AG09319 (cell line): ENCODE measurements around the gene TNN.
"Not testable (repeated sequence)": the region's sequence is repeated elsewhere in the genome, so short reads cannot be mapped to it uniquely, and the experiment has no call there.

Experiments
- DNase-seq: peaks from one replicate; pipeline ENCODE4 v3.0.0-alpha.2; 2010; ENCODE audit warnings: low read depth; ENCODE audit errors: extremely low read depth
- TF ChIP-seq, protein P1 (sequence below): IDR thresholded peaks from 2 replicates; pipeline ENCODE4 v1.5.1; 2011; ENCODE audit warnings: low read depth, mild to moderate bottlenecking, inconsistent platforms, low read length, moderate library complexity

TNN gene

DNA sequence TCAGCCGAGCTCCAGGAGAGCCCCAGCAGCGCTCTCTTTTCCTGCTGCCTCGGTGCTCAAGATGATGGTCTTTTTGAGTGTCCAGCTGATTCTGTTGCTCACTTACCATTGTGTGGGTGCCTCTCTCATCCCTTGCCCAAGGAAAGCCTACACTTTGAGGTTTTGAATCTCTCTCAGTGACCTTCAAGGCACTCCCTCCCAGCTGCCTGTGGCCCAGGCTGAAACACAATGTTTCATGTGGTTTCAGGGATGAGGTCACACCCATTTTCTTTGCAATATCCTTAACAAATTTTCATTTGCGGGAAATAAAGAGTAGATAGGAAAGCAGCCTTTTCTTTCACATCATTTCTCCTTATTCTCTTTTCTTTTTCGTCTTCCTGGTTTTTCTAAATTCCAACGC is 31.8 kb upstream of the TNN start:
- DNase-seq, result no peak
- TF ChIP-seq, protein P1, sequence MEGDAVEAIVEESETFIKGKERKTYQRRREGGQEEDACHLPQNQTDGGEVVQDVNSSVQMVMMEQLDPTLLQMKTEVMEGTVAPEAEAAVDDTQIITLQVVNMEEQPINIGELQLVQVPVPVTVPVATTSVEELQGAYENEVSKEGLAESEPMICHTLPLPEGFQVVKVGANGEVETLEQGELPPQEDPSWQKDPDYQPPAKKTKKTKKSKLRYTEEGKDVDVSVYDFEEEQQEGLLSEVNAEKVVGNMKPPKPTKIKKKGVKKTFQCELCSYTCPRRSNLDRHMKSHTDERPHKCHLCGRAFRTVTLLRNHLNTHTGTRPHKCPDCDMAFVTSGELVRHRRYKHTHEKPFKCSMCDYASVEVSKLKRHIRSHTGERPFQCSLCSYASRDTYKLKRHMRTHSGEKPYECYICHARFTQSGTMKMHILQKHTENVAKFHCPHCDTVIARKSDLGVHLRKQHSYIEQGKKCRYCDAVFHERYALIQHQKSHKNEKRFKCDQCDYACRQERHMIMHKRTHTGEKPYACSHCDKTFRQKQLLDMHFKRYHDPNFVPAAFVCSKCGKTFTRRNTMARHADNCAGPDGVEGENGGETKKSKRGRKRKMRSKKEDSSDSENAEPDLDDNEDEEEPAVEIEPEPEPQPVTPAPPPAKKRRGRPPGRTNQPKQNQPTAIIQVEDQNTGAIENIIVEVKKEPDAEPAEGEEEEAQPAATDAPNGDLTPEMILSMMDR, result no peak

GRCh38 chr1:175036476-175036875 is 31.2 kb upstream of the TNN start:
- no peak for DNase-seq
- TF ChIP-seq, protein P1, result no peak

DNA sequence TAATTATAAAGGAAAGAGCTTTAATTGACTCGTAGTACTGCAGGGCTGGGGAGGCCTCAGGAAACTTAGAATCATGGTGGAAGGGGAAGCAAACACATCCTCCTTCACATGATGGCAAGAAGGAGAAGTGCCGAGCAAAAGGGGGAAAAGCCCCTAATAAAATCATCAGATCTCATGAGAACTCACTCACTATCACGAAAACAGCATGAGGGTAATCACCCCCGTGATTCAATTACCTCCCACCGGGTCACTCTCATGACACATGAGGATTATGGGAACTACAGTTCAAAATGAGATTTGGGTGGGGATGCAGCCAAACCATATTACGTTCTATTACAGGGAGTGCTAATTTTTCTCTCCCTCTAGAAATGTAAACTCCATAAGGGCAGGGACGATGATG is 30.2 kb upstream of the TNN start:
- TF ChIP-seq, protein P1, result no peak
- DNase-seq, result no peak

DNA sequence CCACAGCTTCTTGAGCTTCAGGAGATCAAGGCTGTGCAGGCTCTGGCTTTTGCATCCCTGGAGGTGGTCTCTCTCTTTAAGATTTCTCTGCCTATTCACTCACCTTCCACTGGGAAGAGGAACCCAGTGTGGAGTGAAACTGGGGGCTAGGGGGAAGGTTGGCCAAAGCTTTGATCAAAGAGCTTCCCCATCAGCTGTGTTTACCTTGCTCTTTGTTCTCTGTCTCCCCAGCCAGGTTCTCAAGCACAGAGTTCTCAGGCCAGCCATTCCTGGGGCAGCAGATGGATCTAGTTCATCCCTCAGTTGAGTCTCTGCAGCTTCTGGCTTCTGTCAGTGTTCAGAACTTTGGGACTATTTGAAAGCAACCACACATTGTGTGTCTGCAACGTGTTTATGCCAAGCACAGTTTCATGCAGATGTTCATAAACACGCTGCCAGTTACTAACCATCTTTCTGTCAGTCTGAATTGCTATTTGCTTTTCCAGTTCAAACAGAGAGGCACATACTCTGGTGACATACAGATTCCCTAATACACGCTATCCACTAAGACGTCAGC is 27.2 kb upstream of the TNN start:
- no peak for DNase-seq
- TF ChIP-seq, protein P1, result no peak

GRCh38 chr1:175042650-175043049 is 25.0 kb upstream of the TNN start:
- TF ChIP-seq, protein P1, result no peak
- DNase-seq, result no peak

DNA sequence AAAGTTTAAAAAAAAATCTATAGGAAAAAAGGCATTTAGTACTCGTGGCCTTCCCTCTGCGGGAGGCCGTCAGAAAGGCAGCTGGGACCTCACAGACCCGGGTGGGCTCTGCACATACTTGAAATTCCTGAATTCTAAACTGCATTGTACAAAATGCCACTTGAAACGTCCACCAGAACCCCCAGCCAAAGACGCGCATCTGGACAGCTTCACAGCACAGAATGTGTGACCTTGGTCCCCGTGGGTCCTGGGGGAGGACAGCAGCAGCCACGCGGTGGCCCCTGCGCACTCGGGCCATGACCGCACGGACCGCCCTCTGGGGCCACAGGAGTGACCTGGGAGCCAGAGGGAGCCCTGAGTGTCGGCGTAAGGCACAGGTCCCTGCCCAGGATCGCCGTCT is 23.8 kb upstream of the TNN start:
- TF ChIP-seq, protein P1, result no peak
- no peak for DNase-seq

GRCh38 chr1:175044591-175044990 is 23.0 kb upstream of the TNN start:
- DNase-seq, result not testable (repeated sequence)

GRCh38 chr1:175045097-175045496 is 22.5 kb upstream of the TNN start:
- TF ChIP-seq, protein P1, result no peak
- no peak for DNase-seq
